Thyroid gland (tissue), 4 donors: Measurements from ENCODE around the gene EIF3D.

Source experiments
- POLR2A ChIP-seq, 2 donors: fragments of 450-650 bp; IDR thresholded peaks; one replicate each; pipeline ENCODE4 v1.6.1; 2017; ENCODE audit warnings: antibody characterized with exemption in 2 of 2, mild to moderate bottlenecking in 2 of 2, moderate library complexity in 1 of 2
- TF ChIP-seq, protein P1 (sequence below), 6 experiments: fragments of 200-600 bp in 3 of 6; fragments of 450-650 bp in 3 of 6; sonication (generic) in 3 of 6; IDR thresholded peaks; one replicate each; pipeline ENCODE4 v1.5.1; 2016 to 2019; ENCODE audit warnings: antibody characterized with exemption in 6 of 6, mild to moderate bottlenecking in 2 of 6, inconsistent platforms in 1 of 6, moderate library complexity in 1 of 6

- TF ChIP-seq, protein P1, sequence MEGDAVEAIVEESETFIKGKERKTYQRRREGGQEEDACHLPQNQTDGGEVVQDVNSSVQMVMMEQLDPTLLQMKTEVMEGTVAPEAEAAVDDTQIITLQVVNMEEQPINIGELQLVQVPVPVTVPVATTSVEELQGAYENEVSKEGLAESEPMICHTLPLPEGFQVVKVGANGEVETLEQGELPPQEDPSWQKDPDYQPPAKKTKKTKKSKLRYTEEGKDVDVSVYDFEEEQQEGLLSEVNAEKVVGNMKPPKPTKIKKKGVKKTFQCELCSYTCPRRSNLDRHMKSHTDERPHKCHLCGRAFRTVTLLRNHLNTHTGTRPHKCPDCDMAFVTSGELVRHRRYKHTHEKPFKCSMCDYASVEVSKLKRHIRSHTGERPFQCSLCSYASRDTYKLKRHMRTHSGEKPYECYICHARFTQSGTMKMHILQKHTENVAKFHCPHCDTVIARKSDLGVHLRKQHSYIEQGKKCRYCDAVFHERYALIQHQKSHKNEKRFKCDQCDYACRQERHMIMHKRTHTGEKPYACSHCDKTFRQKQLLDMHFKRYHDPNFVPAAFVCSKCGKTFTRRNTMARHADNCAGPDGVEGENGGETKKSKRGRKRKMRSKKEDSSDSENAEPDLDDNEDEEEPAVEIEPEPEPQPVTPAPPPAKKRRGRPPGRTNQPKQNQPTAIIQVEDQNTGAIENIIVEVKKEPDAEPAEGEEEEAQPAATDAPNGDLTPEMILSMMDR (IDR thresholded peaks at IDR 0.05) = no peak
- TF ChIP-seq POLR2A (IDR thresholded peaks at IDR 0.05) = no peak
Measured at GRCh38 chr22:36528341-36528740, 625 bp downstream of the EIF3D start.
